ENCODE results near the gene NFYB.

The NFYB gene

GRCh38 chr12:104168596-104168995, 30.6 kb upstream of the NFYB start:
- Histone ChIP-seq H3K4me3 (ENCODE audit: low read depth, low read length, poor library complexity, severe bottlenecking) (no peak overlapping the region), H3K27ac (ENCODE audit: low read depth, low read length, poor library complexity, severe bottlenecking) (no peak overlapping the region), H3K4me1 (ENCODE audit: insufficient read depth, low read length, severe bottlenecking) (no peaks in the 10 kb centered on the region), H3K36me3 (ENCODE audit: insufficient read depth, low read length) (no peaks in the 10 kb centered on the region), H3F3A (ENCODE audit: insufficient read depth, low read length) (no peaks in the 10 kb centered on the region), H3K27me3 (ENCODE audit: insufficient read depth, low read length) (no peaks in the 10 kb centered on the region), H3K9me3 (ENCODE audit: low read length) (no peaks in the 10 kb centered on the region), H3K79me2 (ENCODE audit: insufficient read depth, low read length) (no peaks in the 10 kb centered on the region), H3K4me2 (ENCODE audit: low read length) (no peak overlapping the region), H4K20me1 (ENCODE audit: insufficient read depth, low read length) (no peaks in the 10 kb centered on the region), H2AFZ (ENCODE audit: low read length) (no peak overlapping the region), H3K9me2 (ENCODE audit: low read depth, low read length) (no peaks in the 10 kb centered on the region), H3K9ac (ENCODE audit: low read length) (no peak overlapping the region)
- TF ChIP-seq EZH2 (IDR thresholded peaks at IDR 0.05; ENCODE audit: borderline replicate concordance, low read length): no peak
- TF ChIP-seq, protein P1, sequence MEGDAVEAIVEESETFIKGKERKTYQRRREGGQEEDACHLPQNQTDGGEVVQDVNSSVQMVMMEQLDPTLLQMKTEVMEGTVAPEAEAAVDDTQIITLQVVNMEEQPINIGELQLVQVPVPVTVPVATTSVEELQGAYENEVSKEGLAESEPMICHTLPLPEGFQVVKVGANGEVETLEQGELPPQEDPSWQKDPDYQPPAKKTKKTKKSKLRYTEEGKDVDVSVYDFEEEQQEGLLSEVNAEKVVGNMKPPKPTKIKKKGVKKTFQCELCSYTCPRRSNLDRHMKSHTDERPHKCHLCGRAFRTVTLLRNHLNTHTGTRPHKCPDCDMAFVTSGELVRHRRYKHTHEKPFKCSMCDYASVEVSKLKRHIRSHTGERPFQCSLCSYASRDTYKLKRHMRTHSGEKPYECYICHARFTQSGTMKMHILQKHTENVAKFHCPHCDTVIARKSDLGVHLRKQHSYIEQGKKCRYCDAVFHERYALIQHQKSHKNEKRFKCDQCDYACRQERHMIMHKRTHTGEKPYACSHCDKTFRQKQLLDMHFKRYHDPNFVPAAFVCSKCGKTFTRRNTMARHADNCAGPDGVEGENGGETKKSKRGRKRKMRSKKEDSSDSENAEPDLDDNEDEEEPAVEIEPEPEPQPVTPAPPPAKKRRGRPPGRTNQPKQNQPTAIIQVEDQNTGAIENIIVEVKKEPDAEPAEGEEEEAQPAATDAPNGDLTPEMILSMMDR (IDR thresholded peaks at IDR 0.05; ENCODE audit: low read length): no peak

DNA sequence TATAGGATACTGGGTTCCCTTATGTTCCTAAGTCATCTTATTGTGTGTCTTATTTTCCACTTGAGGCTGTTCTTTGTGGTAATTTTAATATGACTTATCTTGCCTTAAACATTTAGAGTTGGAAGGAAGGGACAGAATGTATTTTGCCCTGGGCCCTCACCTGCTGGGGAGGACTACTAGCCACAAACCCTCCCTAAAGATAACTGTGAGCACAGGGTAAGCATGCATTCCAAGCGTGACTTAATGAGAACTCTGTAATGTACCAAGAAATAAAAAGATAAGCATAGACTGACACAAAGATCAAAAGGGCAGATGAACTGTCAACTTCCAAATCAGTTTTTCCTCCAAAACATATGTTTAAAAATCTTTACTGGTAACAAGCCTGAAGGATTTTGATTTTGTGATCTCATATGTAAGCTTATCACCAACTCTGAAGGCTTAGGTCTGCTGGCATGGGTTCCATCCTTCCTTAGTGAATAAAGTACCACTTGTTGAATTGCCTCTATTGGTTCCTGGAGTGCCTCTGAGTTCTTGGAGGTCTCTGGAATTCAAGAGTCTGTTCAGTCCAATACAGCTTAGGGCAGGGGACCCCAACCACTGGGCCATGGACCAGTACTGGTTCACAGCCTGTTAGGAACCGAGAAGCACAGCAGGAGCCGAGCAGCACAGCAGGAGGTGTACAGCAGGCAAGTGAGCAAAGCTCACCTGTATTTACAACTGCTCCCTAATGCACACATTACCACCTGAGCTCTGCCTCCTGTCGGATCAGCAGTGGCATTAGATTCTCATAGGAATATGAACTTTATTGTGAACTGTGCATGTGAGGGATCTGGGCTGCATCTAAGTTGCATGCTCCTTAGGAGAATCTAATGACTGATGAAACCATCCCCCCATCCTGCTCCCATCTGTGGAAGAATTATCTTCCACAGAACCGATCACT, 29.8 kb upstream of the NFYB start:
- no peak overlapping the region for H3K4me2 ChIP-seq (ENCODE audit: low read length)
- H3K27ac ChIP-seq (ENCODE audit: low read depth, low read length, poor library complexity, severe bottlenecking): no peak overlapping the region
- no peaks in the 10 kb centered on the region for H3K36me3 ChIP-seq (ENCODE audit: insufficient read depth, low read length)
- H3K79me2 ChIP-seq (ENCODE audit: insufficient read depth, low read length): no peaks in the 10 kb centered on the region
- H2AFZ ChIP-seq (ENCODE audit: low read length): no peak overlapping the region
- no peaks in the 10 kb centered on the region for H3K27me3 ChIP-seq (ENCODE audit: insufficient read depth, low read length)
- H3F3A ChIP-seq (ENCODE audit: insufficient read depth, low read length): no peaks in the 10 kb centered on the region
- H4K20me1 ChIP-seq (ENCODE audit: insufficient read depth, low read length): no peaks in the 10 kb centered on the region
- no peaks in the 10 kb centered on the region for H3K9me3 ChIP-seq (ENCODE audit: low read length)
- no peaks in the 10 kb centered on the region for H3K4me1 ChIP-seq (ENCODE audit: insufficient read depth, low read length, severe bottlenecking)
- no peak overlapping the region for H3K4me3 ChIP-seq (ENCODE audit: low read depth, low read length, poor library complexity, severe bottlenecking)
- H3K9me2 ChIP-seq (ENCODE audit: low read depth, low read length): no peaks in the 10 kb centered on the region
- TF ChIP-seq EZH2 (IDR thresholded peaks at IDR 0.05; ENCODE audit: borderline replicate concordance, low read length): no peak
- TF ChIP-seq, protein P1 (IDR thresholded peaks at IDR 0.05; ENCODE audit: low read length): no peak
- no peak overlapping the region for H3K9ac ChIP-seq (ENCODE audit: low read length)

DNA sequence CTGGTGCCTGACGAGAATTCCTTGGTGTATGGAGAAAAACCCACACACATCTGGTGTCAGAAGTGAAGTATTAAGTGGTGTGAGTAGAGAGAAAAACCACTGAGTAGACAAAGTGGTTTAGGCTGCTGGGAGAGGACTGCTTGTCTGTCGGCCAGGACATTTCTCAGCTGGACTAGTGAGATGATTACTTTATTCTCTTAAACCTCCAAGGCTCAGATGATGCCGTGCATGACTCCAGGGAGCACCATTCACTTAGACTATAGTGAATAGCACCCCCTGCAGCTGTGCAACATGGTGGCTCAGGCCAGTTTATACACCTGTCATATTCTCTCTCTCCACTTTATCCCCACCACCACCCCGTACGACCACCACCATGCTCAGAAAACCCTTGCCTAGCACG, 28.5 kb upstream of the NFYB start:
- Histone ChIP-seq H2AFZ (ENCODE audit: low read length) (no peak overlapping the region), H3K9me3 (ENCODE audit: low read length) (no peaks in the 10 kb centered on the region), H3K27ac (ENCODE audit: low read depth, low read length, poor library complexity, severe bottlenecking) (no peak overlapping the region), H3K27me3 (ENCODE audit: insufficient read depth, low read length) (no peaks in the 10 kb centered on the region), H3K4me1 (ENCODE audit: insufficient read depth, low read length, severe bottlenecking) (no peaks in the 10 kb centered on the region), H3K4me3 (ENCODE audit: low read depth, low read length, poor library complexity, severe bottlenecking) (no peak overlapping the region), H4K20me1 (ENCODE audit: insufficient read depth, low read length) (no peaks in the 10 kb centered on the region), H3K79me2 (ENCODE audit: insufficient read depth, low read length) (no peaks in the 10 kb centered on the region), H3K9me2 (ENCODE audit: low read depth, low read length) (no peaks in the 10 kb centered on the region), H3K4me2 (ENCODE audit: low read length) (no peak overlapping the region), H3K9ac (ENCODE audit: low read length) (no peak overlapping the region), H3K36me3 (ENCODE audit: insufficient read depth, low read length) (no peaks in the 10 kb centered on the region), H3F3A (ENCODE audit: insufficient read depth, low read length) (no peaks in the 10 kb centered on the region)
- TF ChIP-seq, protein P1 (IDR thresholded peaks at IDR 0.05; ENCODE audit: low read length): no peak
- no peak for TF ChIP-seq EZH2 (IDR thresholded peaks at IDR 0.05; ENCODE audit: borderline replicate concordance, low read length)
